Left cardiac atrium (tissue), 4 donors: ENCODE results near the gene ZNF776. TPM values are rescaled to one million over a fixed set of nuclear protein-coding genes. Genes with fewer than 3 reads are reported as not detected.
A peak's percentile ranks its signal among the peaks of the same experiment; 100 is the strongest.
"Not testable (repeated sequence)": the region's sequence is repeated elsewhere in the genome, so short reads cannot be mapped to it uniquely, and the experiment has no call there.

ENCODE experiments used
- ATAC-seq, 2 donors: fragments of 200-7000 bp; cut with Tn5 transposase; one replicate each; pipeline ENCODE4 v1.9.1; 2020; ENCODE audit warnings: mild to moderate bottlenecking in 2 of 2, moderate library complexity in 2 of 2
- DNase-seq: peaks from one replicate; pipeline ENCODE4 v3.0.0-alpha.2; 2020
- intact Hi-C, 2 donors: fragments of 100-400 bp; cut with DNase I; formaldehyde crosslinking; loops; one replicate each; pipeline versions ENCODE4 v1.14.1 to v1.15.1; 2022 to 2023
- long read RNA-seq: library from polyadenylated mRNA; unstranded; transcript quantifications from one replicate; pipeline ENCODE4 v2.0.0, GENCODE V29; 2021
- total RNA-seq, 2 donors: library from RNA; stranded (reverse); fragmentation: NEBNext Ultra II Directional; extraction: Animal tissue kit (Norgen Biotek cat#: 25700); gene quantifications; one replicate each; pipeline ENCODE4 v1.2.1, GENCODE V29; 2021
- donor health status: DM: no; HTN: yes; CAD: no.
- donor health status: DM: no; HTN: yes; CAD: no; lungs with severe emphysema.
- donor health status: DM: yes; HTN: yes; CAD: no.
- donor health status: Dilated cardiomyopathy.

ZNF776 gene
- total RNA-seq: 10 to 100 TPM; 10.8 to 14.4 TPM
- long read RNA-seq, full-length matches to known transcripts: 1 of 4 reads
- long read RNA-seq, partial matches to known transcripts: 0 of 4 reads
- long read RNA-seq, other reads (novel, unspliced or antisense): 3 of 4 reads

DNA sequence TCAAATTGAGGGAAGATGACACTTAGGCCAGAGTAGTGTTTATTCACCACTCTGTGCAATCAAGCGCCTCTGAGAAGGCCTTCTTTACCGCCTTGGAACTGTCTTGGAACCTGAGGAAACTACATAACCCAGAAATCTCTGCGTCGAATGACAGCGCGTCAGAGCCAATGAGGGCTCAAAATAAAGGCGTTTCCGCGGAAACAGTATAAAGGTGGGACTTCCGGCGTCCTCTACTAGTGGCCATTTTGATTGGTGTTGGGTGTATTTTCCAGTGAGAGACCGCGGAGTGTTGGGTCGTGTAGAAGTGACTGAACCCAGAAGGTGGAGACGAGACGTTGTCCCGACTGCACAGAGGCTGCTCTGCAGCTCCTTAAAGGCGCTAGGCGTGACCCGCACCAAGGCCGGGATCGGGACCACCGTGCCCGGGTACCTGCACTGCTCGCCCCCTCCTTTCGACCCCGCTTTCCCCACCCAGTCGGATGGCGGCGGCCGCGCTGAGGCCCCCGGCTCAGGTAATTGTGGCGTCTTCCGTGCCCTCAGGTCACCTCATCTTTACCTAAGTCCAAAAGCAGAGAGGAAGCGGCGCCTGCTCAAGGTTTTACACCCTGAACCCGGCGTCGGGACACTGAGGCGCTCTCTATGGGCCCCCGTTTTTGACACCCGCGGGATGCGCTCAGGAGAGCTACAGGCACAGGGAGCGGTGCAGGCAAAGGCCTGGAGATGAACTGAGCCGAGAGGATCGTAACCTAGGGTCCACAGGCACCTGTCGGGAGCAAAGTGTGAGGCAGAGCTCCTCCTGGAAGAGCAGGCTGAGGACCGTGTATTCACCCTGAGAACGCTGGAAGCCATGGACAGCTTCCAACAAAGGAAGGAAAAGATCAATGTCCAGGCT lies at the start of gene ZNF776:
Gene ZNF776, plus strand, starts transcription at position 236 of the 892 bp plus-strand sequence. Its CDS starts 244 bp downstream, at position 480.
- peak; percentile 86 for DNase-seq
- peak; percentile 98 to 99 for ATAC-seq
- intact Hi-C loops: loop anchor here in 1 of 2 donors (10.0 kb wide), 1 partner anchor 408 kb away; the partner anchor contains the start of gene ZNF329

DNA sequence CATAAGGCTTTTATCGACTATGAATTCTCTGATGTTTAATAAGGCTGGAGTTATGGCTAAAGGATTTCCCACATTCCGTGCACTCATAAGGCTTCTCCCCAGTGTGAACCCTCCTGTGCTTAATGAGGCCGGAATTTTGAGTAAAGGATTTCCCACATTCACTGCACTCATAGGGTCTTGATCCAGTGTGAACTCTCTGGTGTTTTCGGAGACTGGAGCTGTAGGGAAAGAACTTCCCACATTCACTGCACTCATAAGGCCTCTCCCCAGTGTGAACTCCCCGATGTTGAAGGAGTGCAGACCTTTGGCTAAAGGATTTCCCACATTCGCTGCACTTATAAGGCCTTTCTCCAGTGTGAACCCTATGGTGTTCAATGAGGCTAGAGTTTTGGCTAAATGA lies 45.0 kb upstream of the ZNF776 start:
- intact Hi-C loops: no loop called here
- no peak for DNase-seq
- ATAC-seq: no peak

DNA sequence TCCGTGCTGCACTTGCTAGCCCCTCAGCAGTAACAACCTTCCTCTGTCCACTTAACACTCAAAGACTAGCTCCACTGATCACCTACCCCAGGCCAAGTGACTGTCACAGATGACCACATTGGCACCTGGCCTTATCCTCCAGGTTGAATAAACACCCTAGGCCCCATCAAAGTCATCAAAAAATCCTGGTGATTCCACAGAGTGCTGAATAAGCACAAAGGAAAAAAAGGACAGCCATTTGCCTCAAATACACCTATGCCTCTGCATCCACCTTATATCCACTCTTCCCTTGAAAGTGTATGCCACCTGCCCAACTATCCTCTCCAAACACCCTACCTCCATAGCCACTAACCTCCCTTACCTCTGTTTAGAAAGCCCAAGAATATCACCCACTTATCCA lies 40.3 kb upstream of the ZNF776 start:
- ATAC-seq: no peak
- intact Hi-C loops: no loop called here
- DNase-seq: no peak

DNA sequence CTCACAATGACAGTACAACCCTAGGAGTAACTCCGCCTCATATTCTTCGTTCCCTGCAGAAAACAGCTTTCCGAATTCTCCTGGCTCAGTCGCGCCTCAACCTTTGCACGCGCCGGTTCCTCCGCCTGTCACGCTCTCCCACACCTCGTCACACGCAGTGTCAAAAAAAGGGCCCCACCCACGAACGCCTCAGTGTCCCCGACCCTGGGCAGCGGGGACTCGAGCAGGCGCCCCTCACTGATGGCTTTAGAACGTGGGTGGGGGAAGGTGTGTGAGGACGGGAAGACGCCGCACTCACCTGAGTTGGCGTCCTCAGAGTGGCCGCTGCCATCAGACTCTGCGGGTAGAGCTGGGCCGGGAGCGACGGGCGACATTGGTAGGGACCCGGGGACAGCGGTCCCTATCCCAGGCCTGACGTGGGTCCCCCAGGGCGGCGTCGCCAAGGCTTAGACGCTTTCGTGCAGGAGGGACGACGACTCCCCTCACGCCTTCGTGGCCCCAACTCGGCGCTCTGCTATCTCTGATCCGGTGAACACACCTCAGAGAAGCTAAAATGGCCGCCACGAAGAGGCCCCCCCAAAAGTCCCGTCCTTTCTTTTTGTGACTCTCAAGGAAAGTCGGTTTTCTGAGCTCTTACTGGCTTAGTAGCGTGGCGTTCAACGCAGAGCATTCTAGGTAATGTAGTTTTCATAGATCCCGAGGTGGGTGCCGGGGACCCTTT lies 37.8 kb upstream of the ZNF776 start, which contains the start of gene ZNF154:
Gene ZNF154, minus strand, starts transcription at position 564 of the 721 bp plus-strand sequence. Its CDS starts 233 bp downstream, at position 331.
- ATAC-seq: peak; percentile 90 to 92
- peak; percentile 63 for DNase-seq
- intact Hi-C loops: no loop called here

DNA sequence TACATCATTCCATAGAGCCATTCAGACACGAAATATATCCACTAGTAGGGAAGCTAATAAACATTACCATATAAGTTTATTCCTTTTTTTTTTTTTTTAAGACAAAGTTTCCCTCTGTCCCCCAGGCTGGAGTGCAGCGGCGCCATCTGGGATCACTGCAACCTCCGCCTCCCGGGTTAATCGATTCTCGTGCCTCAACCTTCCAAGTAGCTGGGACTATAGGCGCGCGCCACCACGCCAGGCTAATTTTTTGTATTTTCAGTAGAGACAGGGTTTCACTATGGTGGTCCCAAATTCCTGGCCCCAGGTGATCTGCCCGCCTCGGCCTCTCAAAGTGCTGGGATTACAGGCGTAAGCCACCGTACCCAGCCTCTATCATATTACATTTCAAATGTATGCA lies 37.0 kb upstream of the ZNF776 start:
- intact Hi-C loops: no loop called here

DNA sequence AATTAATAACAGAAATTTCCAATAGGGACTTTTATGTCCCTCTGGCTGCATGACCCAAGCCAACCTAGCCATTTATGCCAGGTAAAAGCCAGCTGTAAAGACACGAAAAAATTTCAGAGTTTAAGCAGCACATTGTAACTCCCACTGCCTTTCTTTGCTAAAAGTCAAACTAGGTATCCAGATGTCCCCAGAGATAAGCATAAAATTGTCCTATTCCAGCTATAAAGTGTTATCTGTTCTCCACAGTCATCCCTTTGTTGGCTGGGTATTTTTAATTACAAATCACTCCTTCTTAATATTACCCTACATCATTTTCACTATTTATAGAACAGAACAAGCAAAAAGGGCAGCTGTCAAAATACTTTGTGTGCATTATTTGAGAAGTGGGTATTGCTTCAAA lies 34.4 kb upstream of the ZNF776 start:
- ATAC-seq: no peak
- intact Hi-C loops: no loop called here
- no peak for DNase-seq

More for the DNA sequence above, 37.0 kb upstream of the ZNF776 start:
- ATAC-seq (no peak), DNase-seq (no peak)

DNA sequence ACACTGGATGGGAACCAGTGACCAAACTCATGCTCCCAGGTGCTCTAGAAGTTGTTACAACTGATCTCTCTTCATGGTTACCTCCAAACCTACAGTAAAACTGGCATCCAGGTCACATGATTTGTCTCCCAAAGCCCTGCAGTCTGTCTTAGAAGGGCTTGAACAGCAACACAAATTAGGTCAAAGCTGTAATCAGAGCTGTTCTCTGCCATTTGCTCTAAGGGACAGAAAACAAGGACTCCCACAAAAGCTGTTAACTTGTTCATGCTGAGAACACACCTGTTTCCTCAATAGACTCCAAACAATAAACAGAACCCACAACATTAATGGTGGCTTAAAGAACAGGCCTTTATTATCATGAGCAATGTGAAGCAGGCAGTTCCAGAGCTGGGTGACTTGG lies 27.2 kb upstream of the ZNF776 start:
- intact Hi-C loops: no loop called here
- no peak for DNase-seq
- no peak for ATAC-seq

DNA sequence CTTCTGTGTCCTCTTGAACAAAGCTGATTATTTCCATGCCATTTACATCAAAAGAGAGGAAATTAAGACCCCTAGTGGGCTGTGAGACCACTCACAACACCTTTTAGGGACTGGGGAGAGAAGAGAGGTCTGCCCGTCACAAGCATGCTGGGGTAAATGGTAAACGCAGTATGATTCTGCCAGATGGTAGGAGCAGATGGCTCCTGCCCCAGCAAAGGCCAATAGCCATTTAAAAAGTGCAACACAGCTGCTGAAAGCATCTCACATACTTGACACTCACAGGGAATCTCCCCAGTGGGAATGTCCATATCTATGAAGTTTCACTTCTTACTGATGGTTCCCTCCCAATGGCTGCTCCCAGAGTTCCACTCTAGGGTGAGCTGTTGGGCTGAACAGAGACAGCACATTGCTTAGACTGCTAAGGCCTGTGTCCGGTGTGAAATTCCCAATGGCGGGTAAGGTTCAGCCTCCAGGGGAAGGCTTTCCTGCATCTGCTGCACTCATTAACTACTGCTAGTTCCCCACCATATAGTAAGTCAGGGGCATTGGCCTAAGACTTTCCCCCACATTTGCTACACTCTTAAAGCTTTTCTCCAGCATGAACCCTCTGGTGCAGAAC lies 26.6 kb upstream of the ZNF776 start:
- intact Hi-C loops: no loop called here

DNA sequence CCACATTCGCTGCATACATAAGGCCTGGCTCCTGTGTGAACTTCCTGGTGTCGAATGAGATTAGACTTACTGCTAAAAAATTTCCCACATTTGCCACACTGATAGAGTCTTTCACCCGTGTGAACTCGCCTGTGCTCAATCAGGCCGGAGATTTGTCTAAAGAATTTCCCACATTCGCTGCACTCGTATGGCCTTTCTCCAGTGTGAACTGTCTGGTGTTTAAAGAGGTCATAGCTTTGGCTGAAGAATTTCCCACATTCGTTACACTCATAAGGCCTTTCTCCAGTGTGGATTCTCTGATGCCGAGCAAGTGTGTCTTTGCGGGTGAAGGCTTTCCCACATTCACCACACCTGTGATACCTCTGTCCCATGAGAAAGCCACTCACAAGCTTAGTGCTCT lies 25.7 kb upstream of the ZNF776 start:
- no peak for ATAC-seq
- intact Hi-C loops: no loop called here
- DNase-seq: no peak

More for the DNA sequence above, 26.6 kb upstream of the ZNF776 start:
- DNase-seq (no peak), ATAC-seq (no peak)

DNA sequence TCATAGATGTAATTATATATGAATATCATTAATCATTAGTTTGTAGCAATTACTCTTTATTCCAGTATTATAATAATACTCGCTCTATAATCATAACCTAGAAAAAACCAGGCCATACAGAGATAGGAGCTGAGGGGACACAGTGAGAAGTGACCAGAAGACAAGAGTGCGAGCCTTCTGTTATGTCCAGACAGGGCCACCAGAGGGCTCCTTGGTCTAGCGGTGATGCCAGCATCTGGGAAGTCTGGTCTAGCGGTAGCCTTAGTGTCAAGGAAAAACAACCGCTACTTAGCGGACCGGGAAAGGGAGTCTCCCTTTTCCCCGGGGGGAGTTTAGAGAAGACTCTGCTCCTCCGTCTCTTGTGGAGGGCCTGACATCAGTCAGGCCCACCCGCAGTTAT lies 8.3 kb upstream of the ZNF776 start:
- intact Hi-C loops: loop anchor here in 1 of 2 donors (5.0 kb wide), 1 partner anchor 164 kb away; no protein-coding TSS in a partner anchor
- ATAC-seq (peak; percentile 61 to 86), DNase-seq (peak; percentile 60)

DNA sequence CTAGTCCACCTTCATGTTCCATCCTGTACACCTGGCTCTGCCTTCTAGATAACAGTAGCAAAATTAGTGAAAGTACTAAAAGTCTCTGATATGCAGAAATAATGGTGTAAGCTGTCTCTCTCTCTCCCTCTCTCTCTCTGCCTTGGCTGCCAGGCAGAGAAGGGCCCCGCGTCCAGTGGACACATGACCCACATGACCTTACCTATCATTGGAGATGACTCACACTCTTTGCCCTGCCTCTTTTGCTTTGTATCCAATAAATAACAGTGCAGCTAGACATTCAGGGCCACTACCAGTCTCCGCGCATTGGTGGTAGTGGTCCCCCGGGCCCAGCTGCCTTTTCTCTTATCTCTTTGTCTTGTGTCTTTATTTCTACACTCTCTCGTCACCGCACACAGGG lies 7.8 kb upstream of the ZNF776 start:
- not testable (repeated sequence) for DNase-seq, ATAC-seq
- intact Hi-C loops: loop anchor here in 1 of 2 donors (5.0 kb wide), 1 partner anchor 164 kb away; no protein-coding TSS in a partner anchor

DNA sequence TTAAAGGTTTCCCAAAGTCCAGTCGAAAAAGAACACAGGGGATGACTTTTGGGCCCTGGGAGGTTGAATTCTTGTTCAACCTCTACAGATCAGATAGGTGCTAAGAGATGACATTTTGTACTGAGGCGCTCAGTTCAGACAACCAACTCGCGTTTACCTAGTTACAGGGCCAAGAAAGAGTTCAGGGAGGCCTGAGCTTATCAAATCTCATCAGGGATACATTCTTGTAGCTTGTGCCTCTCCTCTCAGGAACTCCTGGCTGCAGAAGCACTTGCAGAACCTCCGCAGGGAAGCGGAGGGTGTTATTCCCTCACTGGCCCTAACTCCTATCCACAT lies 825 bp downstream of the ZNF776 start:
- DNase-seq: no peak
- ATAC-seq: peak in 1 of 2 donors; percentile 7
- intact Hi-C loops: loop anchor here in 1 of 2 donors (10.0 kb wide), 1 partner anchor 407 kb away; the partner anchor contains the start of gene ZNF329

DNA sequence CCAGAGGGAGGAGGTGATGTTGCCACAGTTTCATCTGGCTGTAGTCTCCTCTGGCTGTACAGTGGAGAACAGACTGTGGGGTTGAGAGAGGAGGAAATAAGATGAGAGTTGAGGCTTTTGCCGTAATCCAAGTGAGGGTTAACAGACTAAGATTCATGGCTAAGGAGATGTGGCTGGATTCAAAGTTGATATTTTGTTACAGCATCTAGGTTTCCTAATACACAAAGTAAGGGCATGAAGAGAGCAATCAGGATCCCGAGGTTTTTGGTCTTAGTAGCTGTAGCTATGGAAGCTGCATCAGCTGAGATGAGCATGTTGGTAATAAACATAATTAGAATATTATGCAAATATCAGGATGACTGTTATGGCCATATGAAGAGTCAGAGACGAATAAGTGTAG lies 1.4 kb downstream of the ZNF776 start:
- ATAC-seq (no peak), DNase-seq (no peak)
- intact Hi-C loops: loop anchor here in 1 of 2 donors (10.0 kb wide), 1 partner anchor 407 kb away; the partner anchor contains the start of gene ZNF329

DNA sequence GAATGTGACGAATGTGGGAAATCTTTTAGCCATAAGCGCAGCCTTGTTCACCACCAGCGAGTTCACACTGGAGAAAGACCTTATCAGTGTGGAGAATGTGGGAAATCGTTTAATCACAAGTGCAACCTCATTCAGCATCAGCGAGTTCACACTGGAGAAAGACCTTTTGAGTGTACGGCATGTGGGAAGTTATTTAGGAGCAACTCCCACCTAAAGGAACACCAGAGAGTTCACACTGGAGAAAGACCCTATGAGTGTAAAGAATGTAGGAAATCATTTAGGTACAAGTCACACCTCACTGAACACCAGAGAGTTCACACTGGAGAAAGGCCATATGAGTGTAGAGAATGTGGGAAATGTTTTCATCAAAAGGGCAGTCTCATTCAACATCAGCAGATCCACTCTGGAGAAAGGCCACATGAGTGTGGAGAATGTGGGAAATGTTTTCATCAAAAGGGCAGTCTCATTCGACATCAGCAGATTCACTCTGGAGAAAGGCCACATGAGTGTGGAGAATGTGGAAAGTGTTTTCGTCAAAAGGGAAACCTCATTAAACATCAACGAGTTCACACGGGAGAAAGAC lies 7.6 kb downstream of the ZNF776 start:
- ATAC-seq (no peak), DNase-seq (no peak)
- intact Hi-C loops: loop anchor here in 1 of 2 donors (10.0 kb wide), 1 partner anchor 401 kb away; the partner anchor contains the start of gene ZNF329

DNA sequence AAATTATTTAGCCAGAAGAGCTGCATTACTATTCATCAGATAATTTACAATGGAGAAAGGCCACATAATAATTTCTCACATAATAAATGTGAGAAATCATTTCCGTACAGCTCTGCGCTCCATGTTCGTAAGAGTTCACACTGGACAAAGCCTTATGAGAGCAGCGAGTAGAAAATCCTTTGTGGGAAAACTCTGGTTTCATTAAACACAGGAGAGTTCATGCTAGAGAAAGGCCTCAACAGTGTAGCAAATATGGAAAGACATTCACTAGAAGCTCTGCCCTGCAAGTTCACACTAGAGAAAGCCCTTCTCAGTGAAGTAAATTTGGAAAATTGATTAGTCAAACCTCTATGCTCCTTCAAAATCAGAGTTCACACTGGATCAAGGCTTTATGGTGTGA lies 8.4 kb downstream of the ZNF776 start:
- intact Hi-C loops: loop anchor here in 1 of 2 donors (10.0 kb wide), 1 partner anchor 400 kb away; the partner anchor contains the start of gene ZNF329
- DNase-seq (no peak), ATAC-seq (no peak)

DNA sequence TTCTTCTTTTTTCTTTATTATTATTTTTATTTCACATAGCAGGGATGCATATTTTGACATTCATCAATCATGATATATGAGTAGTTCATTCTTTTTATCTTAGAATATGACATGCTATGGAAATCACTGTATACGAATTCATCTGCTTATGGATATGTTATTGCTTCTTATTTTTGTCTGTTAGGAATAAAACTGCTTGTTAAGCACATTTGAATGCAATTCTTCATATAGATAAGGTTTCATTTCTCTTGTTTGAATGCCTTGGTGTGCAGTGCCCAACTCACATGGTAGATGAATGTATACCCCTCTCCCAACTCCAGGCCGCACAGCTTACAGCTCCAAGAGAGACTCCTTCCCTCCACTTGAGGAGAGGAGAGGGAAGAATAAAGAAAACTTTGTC lies 11.3 kb downstream of the ZNF776 start:
- ATAC-seq (no peak), DNase-seq (no peak)
- intact Hi-C loops: loop anchor here in 1 of 2 donors (10.0 kb wide), 1 partner anchor 397 kb away; the partner anchor contains the start of gene ZNF329

DNA sequence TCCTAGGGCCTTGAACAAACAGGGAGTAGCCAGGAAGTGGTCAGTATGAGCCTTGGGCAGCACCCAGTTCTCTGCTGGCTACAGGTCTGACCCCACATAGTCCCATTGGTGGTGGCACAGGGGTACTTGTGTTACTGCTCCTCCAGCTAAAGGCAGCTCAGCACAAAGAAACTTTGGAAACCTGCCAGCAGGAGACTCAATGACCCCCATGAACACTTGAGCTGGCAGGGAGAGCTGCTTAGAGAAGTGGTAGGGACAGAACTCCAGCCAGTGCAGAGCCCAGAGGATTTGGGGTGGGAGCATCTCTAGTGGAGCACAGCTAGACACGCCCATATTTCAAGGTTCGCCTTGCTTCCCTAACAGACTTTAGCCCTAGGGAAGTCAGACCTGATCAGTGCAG lies 12.5 kb downstream of the ZNF776 start:
- DNase-seq (no peak), ATAC-seq (no peak)
- intact Hi-C loops: loop anchor here in 1 of 2 donors (10.0 kb wide), 1 partner anchor 396 kb away; the partner anchor contains the start of gene ZNF329

DNA sequence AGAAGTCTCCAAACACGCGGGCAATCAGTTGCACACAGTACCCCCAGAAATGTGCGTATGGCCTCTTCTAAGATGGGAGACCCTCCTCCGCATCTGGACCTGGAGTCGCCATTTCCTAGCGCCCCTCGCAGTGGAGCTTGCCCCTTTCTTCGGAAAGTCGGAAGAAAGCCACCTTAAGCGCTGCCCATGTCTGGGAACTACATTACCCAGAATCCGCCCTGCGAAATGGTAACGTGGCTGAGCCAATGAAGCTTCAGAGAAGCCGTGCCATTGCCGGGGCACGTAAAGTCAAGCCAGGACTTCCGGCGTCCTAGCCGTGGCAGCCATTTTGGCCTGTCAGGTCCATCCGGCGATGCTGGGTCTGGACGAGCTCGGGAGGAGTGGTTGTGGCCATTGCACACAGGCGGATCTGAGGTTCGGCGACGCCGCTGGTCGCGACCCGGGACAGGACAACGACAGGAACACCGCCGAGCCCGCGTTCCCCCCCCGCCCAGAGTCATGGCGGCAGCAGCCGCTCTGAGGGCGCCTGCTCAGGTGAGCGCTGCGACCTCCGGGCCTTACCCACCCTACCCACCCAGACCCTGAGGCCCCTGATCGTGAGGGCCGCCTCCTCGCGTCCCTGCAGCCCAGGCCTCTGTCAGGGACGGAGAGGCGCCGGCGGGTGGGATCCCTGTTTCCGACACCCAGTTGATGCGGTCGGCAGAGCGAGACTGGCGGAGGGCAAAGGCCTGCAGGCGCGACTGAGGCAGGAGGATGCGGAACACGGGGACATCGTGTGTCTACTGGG lies 22.9 kb downstream of the ZNF776 start, which contains the start of gene ZNF586:
Gene ZNF586, plus strand, starts transcription at position 332 of the 787 bp plus-strand sequence. Its CDS starts 167 bp downstream, at position 499.
- peak; percentile 94 for DNase-seq
- intact Hi-C loops: no loop called here
- ATAC-seq: peak; percentile 99
